ENCODE measurements around the gene REEP2. TPM values are rescaled to one million over a fixed set of nuclear protein-coding genes. Genes with fewer than 3 reads are reported as not detected.

Gene REEP2
- polyA plus RNA-seq, 2 of the 4 experiments (the other 2 are of a cell fraction) = 4.6 to 5.1 TPM

- Histone ChIP-seq H3K4me1 (peaks cover 5% of the 10 kb centered on the region; the same call in 2 of the 3 replicates), H3K9me3 (no peaks in the 10 kb centered on the region), H3K27ac (no peak overlapping the region), H3K4me3 (no peak overlapping the region), H3K4me2 (no peak overlapping the region)
- TF ChIP-seq CBX2 (IDR thresholded peaks at IDR 0.05; ENCODE audit: borderline replicate concordance, low read depth) (no peak), EHF (CRISPR knock-in tag; IDR thresholded peaks at IDR 0.05) (no peak), HDAC2 (IDR thresholded peaks at IDR 0.05) (no peak), RAD21 (conservative IDR thresholded peaks at IDR 0.05 in 1 of 2, IDR thresholded peaks at IDR 0.05 in 1 of 2) (no peak), CTCF (IDR thresholded peaks at IDR 0.05) (no peak), JUN (IDR thresholded peaks at IDR 0.05) (no peak), CHD4 (IDR thresholded peaks at IDR 0.05; ENCODE audit: borderline replicate concordance) (no peak), EP300 (IDR thresholded peaks at IDR 0.05) (no peak), GATA3 (IDR thresholded peaks at IDR 0.05; ENCODE audit: borderline replicate concordance) (no peak), MYC (IDR thresholded peaks at IDR 0.05; ENCODE audit: borderline replicate concordance, low read length) (no peak), ELK1 (IDR thresholded peaks at IDR 0.05; ENCODE audit: low read depth, low read length) (no peak), JUNB (IDR thresholded peaks at IDR 0.05) (no peak), KDM1A (IDR thresholded peaks at IDR 0.05; ENCODE audit: low read depth) (no peak), MAZ (IDR thresholded peaks at IDR 0.05; ENCODE audit: borderline replicate concordance, low read depth, low read length) (no peak), RARB (CRISPR knock-in tag; IDR thresholded peaks at IDR 0.05) (no peak), CHD2 (IDR thresholded peaks at IDR 0.05; ENCODE audit: low read length, partially characterized antibody) (no peak), RFX5 (IDR thresholded peaks at IDR 0.05) (no peak), PBX3 (IDR thresholded peaks at IDR 0.05) (no peak)
- no peak for FAIRE-seq
- 86% methylated on average over 13 of the region's 13 CpGs for WGBS (ENCODE audit: missing lambda C conversion rate)
- ChIA-PET POLR2A (no interaction called here), CTCF (interaction anchor here (0.9 to 10.5 kb wide), 4 partner anchors 9 to 56 kb away, joined by 4 to 203 read pairs (median 4); partner anchors contain the start of gene EGR1)
- no peak for DNase-seq (ENCODE audit: low read depth in 1 of 2, low spot score in 1 of 2)
- ATAC-seq = no peak
Observed at GRCh38 chr5:138444078-138444773, 5.4 kb downstream of the REEP2 start.

- ChIA-PET POLR2A (no interaction called here), CTCF (interaction anchor here (0.6 to 10.5 kb wide), 6 partner anchors 8 to 312 kb away, joined by 4 to 203 read pairs (median 4); partner anchors contain the start of gene EGR1)
- WGBS (ENCODE audit: missing lambda C conversion rate) = 82% methylated on average over 6 of the region's 22 CpGs
- H3K27ac ChIP-seq = no peak overlapping the region
- no peak for TF ChIP-seq HES2 (IDR thresholded peaks at IDR 0.05)
- no peaks in the 10 kb centered on the region for H3K9me3 ChIP-seq
- H3K4me1 ChIP-seq = peaks cover 5% of the 10 kb centered on the region; the same call in 2 of the 3 replicates
- ATAC-seq (0 out of 6 replicates have a peak, but pooled peaks have one; percentile 2 to 22), FAIRE-seq (no peak), DNase-seq (ENCODE audit: low read depth in 1 of 2, low spot score in 1 of 2) (no peak)
- H3K4me3 ChIP-seq = no peak overlapping the region
- no peak overlapping the region for H3K4me2 ChIP-seq
Observed at GRCh38 chr5:138444774-138445546, 6.1 kb downstream of the REEP2 start.
